Astrocyte (in vitro differentiated cells and primary cell): ENCODE measurements around the gene STK35. TPM values are rescaled to one million over a fixed set of nuclear protein-coding genes. Genes with fewer than 3 reads are reported as not detected.
A peak's percentile ranks its signal among the peaks of the same experiment; 100 is the strongest.

Experiments used
- DNase-seq: peaks from one replicate; pipeline ENCODE4 v3.0.0-alpha.2; 2010; ENCODE audit warnings: low read depth
- FAIRE-seq: peaks from 2 replicates; lab custom pipeline; 2011; peaks lifted over from hg19 to GRCh38; lab: Jason Lieb, UNC
- H2AFZ ChIP-seq: 2 replicates; pipeline ENCODE4 v1.6.0; 2012; ENCODE audit warnings: low read depth, low read length, inconsistent platforms
- H3K27ac ChIP-seq: 2 replicates; pipeline ENCODE4 v1.5.1; 2011; ENCODE audit warnings: low read depth, low read length, inconsistent platforms
- H3K27me3 ChIP-seq: 2 replicates; pipeline ENCODE4 v1.6.0; 2011; ENCODE audit warnings: low read length, inconsistent platforms; ENCODE audit not compliant: insufficient read depth
- H3K36me3 ChIP-seq: 2 replicates; pipeline ENCODE4 v1.5.1; 2011; ENCODE audit warnings: low read length, inconsistent platforms; ENCODE audit not compliant: insufficient read depth
- H3K4me1 ChIP-seq: 2 replicates; pipeline ENCODE4 v1.5.1; 2011; ENCODE audit warnings: low read length, inconsistent platforms; ENCODE audit not compliant: insufficient read depth
- H3K4me2 ChIP-seq: 2 replicates; pipeline ENCODE4 v1.6.0; 2012; ENCODE audit warnings: low read length, inconsistent platforms
- H3K4me3 ChIP-seq: 2 replicates; pipeline ENCODE4 v1.5.1; 2011; ENCODE audit warnings: low read depth, mild to moderate bottlenecking, low read length, inconsistent platforms; ENCODE audit not compliant: insufficient read depth
- H3K79me2 ChIP-seq: 2 replicates; pipeline ENCODE4 v1.6.0; 2012; ENCODE audit warnings: mild to moderate bottlenecking, low read length, inconsistent platforms; ENCODE audit not compliant: insufficient read depth
- H3K9ac ChIP-seq: 2 replicates; pipeline ENCODE4 v1.6.0; 2012; ENCODE audit warnings: mild to moderate bottlenecking, low read length, inconsistent platforms
- H3K9me3 ChIP-seq: 2 replicates; pipeline ENCODE4 v1.5.1; 2012; ENCODE audit warnings: low read depth, mild to moderate bottlenecking, low read length, inconsistent platforms; ENCODE audit not compliant: insufficient read depth
- H4K20me1 ChIP-seq: 2 replicates; pipeline ENCODE4 v1.6.0; 2012; ENCODE audit warnings: low read length, inconsistent platforms; ENCODE audit not compliant: insufficient read depth
- H3K27ac Mint-ChIP-seq: one replicate; pipeline ENCODE4 v1.8.0; 2021; ENCODE audit warnings: mild to moderate bottlenecking, mixed read lengths; ENCODE audit not compliant: unreplicated experiment
- H3K27me3 Mint-ChIP-seq: one replicate; pipeline ENCODE4 v1.8.0; 2021; ENCODE audit warnings: low read depth, mixed read lengths; ENCODE audit not compliant: unreplicated experiment
- H3K36me3 Mint-ChIP-seq: one replicate; pipeline ENCODE4 v1.8.0; 2021; ENCODE audit warnings: low read depth, mixed read lengths; ENCODE audit not compliant: unreplicated experiment
- H3K4me1 Mint-ChIP-seq: one replicate; pipeline ENCODE4 v1.8.0; 2021; ENCODE audit warnings: low read depth, mixed read lengths; ENCODE audit not compliant: unreplicated experiment
- H3K4me3 Mint-ChIP-seq: one replicate; pipeline ENCODE4 v1.8.0; 2021; ENCODE audit warnings: mild to moderate bottlenecking, moderate library complexity, mixed read lengths; ENCODE audit not compliant: unreplicated experiment
- H3K9me3 Mint-ChIP-seq: one replicate; pipeline ENCODE4 v1.8.0; 2021; ENCODE audit warnings: mild to moderate bottlenecking, mixed read lengths; ENCODE audit not compliant: unreplicated experiment
- EZH2 ChIP-seq: IDR thresholded peaks from 2 replicates; pipeline ENCODE4 v1.6.1; 2012; ENCODE audit warnings: mild to moderate bottlenecking, low read length, inconsistent platforms; ENCODE audit not compliant: insufficient read depth
- total RNA-seq: library from RNA; stranded (reverse); gene quantifications from 2 replicates; pipeline ENCODE4 v1.2.1, GENCODE V29; 2021
- TF ChIP-seq, protein P1 (sequence below): IDR thresholded peaks from 2 replicates; pipeline ENCODE4 v1.5.1; 2011; ENCODE audit warnings: low read depth, mild to moderate bottlenecking, inconsistent platforms, low read length, moderate library complexity; ENCODE audit not compliant: insufficient read depth

The STK35 gene
- total RNA-seq, 1 donor from 2014 or later, result 18.6 TPM

DNA sequence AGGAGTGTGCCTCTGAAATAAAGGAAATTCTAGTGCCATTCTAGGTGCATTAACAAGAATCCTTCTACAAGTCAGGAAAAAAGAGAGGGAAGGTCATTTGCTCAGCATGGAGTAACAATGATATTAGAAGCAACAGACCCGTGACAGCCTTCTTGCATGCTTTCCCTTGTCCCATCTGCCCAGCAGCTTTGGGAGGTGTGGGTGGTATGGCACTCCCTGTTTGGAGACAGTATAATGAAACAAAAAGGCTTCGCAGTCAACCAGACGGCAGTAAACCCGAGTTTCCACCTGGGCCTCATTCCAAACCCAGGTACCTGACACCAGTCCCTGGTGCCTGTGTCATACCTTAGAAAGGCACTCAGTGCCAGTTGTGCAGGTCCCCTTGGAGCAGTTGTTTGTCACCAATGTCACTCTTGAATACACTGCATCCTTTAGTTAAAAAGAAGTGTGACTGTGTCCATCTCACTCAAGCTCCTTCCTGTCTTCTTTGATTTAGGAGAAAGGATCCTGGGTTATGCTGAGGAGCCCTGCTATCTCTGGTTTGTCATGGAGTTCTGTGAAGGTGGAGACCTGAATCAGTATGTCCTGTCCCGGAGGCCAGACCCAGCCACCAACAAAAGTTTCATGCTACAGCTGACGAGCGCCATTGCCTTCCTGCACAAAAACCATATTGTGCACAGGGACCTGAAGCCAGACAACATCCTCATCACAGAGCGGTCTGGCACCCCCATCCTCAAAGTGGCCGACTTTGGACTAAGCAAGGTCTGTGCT lies 14.7 kb downstream of the STK35 start:
- H3K79me2 ChIP-seq, result peaks cover 95% of the 10 kb centered on the region
- no peak for TF ChIP-seq EZH2
- TF ChIP-seq, protein P1, sequence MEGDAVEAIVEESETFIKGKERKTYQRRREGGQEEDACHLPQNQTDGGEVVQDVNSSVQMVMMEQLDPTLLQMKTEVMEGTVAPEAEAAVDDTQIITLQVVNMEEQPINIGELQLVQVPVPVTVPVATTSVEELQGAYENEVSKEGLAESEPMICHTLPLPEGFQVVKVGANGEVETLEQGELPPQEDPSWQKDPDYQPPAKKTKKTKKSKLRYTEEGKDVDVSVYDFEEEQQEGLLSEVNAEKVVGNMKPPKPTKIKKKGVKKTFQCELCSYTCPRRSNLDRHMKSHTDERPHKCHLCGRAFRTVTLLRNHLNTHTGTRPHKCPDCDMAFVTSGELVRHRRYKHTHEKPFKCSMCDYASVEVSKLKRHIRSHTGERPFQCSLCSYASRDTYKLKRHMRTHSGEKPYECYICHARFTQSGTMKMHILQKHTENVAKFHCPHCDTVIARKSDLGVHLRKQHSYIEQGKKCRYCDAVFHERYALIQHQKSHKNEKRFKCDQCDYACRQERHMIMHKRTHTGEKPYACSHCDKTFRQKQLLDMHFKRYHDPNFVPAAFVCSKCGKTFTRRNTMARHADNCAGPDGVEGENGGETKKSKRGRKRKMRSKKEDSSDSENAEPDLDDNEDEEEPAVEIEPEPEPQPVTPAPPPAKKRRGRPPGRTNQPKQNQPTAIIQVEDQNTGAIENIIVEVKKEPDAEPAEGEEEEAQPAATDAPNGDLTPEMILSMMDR, result no peak
- no peak overlapping the region for H3K4me3 ChIP-seq
- Mint-ChIP-seq H3K4me3 (no peak overlapping the region), H3K4me1 (peaks cover 8% of the 10 kb centered on the region), H3K27ac (no peak overlapping the region), H3K9me3 (peaks cover 3% of the 10 kb centered on the region), H3K36me3 (peaks cover 39% of the 10 kb centered on the region), H3K27me3 (no peaks in the 10 kb centered on the region)
- peaks cover 13% of the 10 kb centered on the region for H3K36me3 ChIP-seq
- H3K27me3 ChIP-seq, result no peaks in the 10 kb centered on the region
- H3K4me2 ChIP-seq, result no peak overlapping the region
- DNase-seq, result no peak
- no peaks in the 10 kb centered on the region for H3K4me1 ChIP-seq
- H2AFZ ChIP-seq, result no peak overlapping the region
- no peak overlapping the region for H3K9ac ChIP-seq
- no peaks in the 10 kb centered on the region for H3K9me3 ChIP-seq
- FAIRE-seq, result no peak
- no peak overlapping the region for H3K27ac ChIP-seq
- H4K20me1 ChIP-seq, result peaks cover 94% of the 10 kb centered on the region

DNA sequence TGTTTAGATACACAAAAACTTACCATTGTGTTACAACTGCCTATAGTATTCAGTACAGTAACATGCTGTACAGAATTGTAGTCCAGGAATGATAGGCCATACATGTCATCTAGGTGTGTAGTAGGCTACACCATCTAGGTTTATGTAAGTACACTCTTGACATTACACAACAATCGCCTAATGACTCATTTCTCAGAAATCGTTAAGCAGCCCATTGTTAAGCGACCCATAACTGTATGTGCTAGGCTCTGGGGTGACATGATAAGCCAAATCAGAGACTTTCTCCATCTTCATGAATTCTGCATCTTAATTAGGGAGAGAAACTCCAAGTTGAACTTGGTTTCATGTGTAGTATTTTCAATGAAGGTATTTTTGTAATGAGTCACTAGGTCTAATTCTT lies 17.2 kb downstream of the STK35 start:
- peaks cover 3% of the 10 kb centered on the region for H3K9me3 Mint-ChIP-seq
- Histone ChIP-seq H3K79me2 (peaks cover 95% of the 10 kb centered on the region), H3K4me3 (no peak overlapping the region), H3K4me2 (no peak overlapping the region), H3K9ac (no peak overlapping the region), H2AFZ (no peak overlapping the region), H4K20me1 (peaks cover 89% of the 10 kb centered on the region), H3K27me3 (no peaks in the 10 kb centered on the region), H3K27ac (no peak overlapping the region), H3K9me3 (no peaks in the 10 kb centered on the region), H3K4me1 (no peaks in the 10 kb centered on the region), H3K36me3 (peaks cover 13% of the 10 kb centered on the region)
- no peaks in the 10 kb centered on the region for H3K27me3 Mint-ChIP-seq
- H3K4me1 Mint-ChIP-seq, result peaks cover 15% of the 10 kb centered on the region
- FAIRE-seq, result no peak
- H3K36me3 Mint-ChIP-seq, result peaks cover 35% of the 10 kb centered on the region
- no peak overlapping the region for H3K4me3 Mint-ChIP-seq
- no peak for DNase-seq
- no peak for TF ChIP-seq EZH2
- TF ChIP-seq, protein P1, result no peak
- no peak overlapping the region for H3K27ac Mint-ChIP-seq

DNA sequence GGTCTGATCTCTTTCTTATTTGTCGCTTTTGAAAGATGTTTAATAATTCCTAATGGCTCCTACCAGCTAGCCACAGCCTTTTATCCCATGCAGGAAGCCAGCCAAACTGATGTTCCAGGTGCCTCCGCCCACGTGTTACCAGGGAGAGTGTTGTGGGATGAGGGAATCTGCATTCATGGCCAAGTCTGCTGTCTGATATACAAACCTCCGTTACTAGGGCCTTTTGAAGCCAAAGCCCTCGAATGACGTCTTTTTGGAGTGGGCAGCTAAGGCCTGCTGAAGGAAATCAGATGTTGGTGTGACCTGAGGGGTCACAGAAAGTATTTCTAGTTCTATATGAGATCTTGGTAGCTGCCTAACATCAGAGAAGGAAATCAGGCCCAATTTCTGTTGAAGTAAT lies 21.3 kb downstream of the STK35 start:
- Histone ChIP-seq H3K4me1 (no peaks in the 10 kb centered on the region), H3K27me3 (no peaks in the 10 kb centered on the region), H3K27ac (no peak overlapping the region), H3K9me3 (no peaks in the 10 kb centered on the region), H4K20me1 (peaks cover 91% of the 10 kb centered on the region), H3K4me2 (no peak overlapping the region), H2AFZ (no peak overlapping the region), H3K9ac (no peak overlapping the region), H3K79me2 (peaks cover 97% of the 10 kb centered on the region), H3K4me3 (no peak overlapping the region), H3K36me3 (peaks cover under 1% of the 10 kb centered on the region)
- peaks cover 3% of the 10 kb centered on the region for H3K9me3 Mint-ChIP-seq
- DNase-seq, result peak; percentile 85
- no peaks in the 10 kb centered on the region for H3K27me3 Mint-ChIP-seq
- peaks cover 29% of the 10 kb centered on the region for H3K36me3 Mint-ChIP-seq
- peaks cover 12% of the 10 kb centered on the region for H3K4me1 Mint-ChIP-seq
- peak overlapping the region; percentile 38 for H3K27ac Mint-ChIP-seq
- H3K4me3 Mint-ChIP-seq, result no peak overlapping the region
- TF ChIP-seq, protein P1, result no peak
- TF ChIP-seq EZH2, result no peak
- FAIRE-seq, result no peak
